H1 (cell line): ENCODE results near the gene RNF8. TPM values are rescaled to one million over a fixed set of nuclear protein-coding genes. Genes with fewer than 3 reads are reported as not detected.

Experiments used
- CHD7 ChIP-seq: fragments of 300-600 bp; sonication (generic); IDR thresholded peaks from 2 replicates; pipeline ENCODE4 v1.7.1; 2012; ENCODE audit warnings: low read length, moderate library complexity, mild to moderate bottlenecking, inconsistent platforms; ENCODE audit not compliant: insufficient replicate concordance
- SIN3A ChIP-seq, 2 experiments: IDR thresholded peaks in 1 of 2; conservative IDR thresholded peaks in 1 of 2; 2 replicates each; pipeline ENCODE4 v1.6.1; 2011 to 2012; ENCODE audit warnings: low read length in 2 of 2, improper control_type of control experiment in 1 of 2, low read depth in 1 of 2, mild to moderate bottlenecking in 1 of 2
- SP4 ChIP-seq: IDR thresholded peaks from 2 replicates; pipeline ENCODE4 v1.6.1; 2012; ENCODE audit warnings: low read length, inconsistent platforms
- ZNF274 ChIP-seq: IDR thresholded peaks from 2 replicates; pipeline ENCODE4 v1.7.0; 2012; ENCODE audit warnings: low read length, borderline replicate concordance; ENCODE audit errors: extremely low read depth
- polyA plus RNA-seq, 7 experiments: library from polyadenylated mRNA; depleted of rRNA in 3 of 7; stranded (reverse) in 5 of 7; unstranded in 2 of 7; fragments of >200 nt in 5 of 7; fragments of 200-250 nt in 2 of 7; gene quantifications; 1 replicate in 5 of 7; 2 replicates in 1 of 7; 4 replicates in 1 of 7; pipeline versions ENCODE4 v1.2.1 to v1.2.3, GENCODE V29; 2011 to 2013; ENCODE audit warnings: missing spikeins in 2 of 7, mixed read lengths in 2 of 7
- total RNA-seq: library from RNA; stranded (reverse); fragmentation: NEBNext Ultra II Directional; extraction: Animal tissue kit (Norgen Biotek cat#: 25700); gene quantifications from 2 replicates; pipeline ENCODE4 v1.2.1, GENCODE V29; 2021

Gene RNF8
- total and polyA plus RNA-seq, 2 of the 8 experiments (the other 6 are each of a cell fraction or from before 2014, with no cell fraction given), result 20.3 to 44.7 TPM

GRCh38 chr6:37373822-37374471 is 20.2 kb downstream of the RNF8 start (continued):
- no peak for TF ChIP-seq CHD7
- TF ChIP-seq SP4, result no peak
- TF ChIP-seq ZNF274, result no peak
- no peak for TF ChIP-seq SIN3A (conservative IDR thresholded peaks at IDR 0.05 in 1 of 2, IDR thresholded peaks at IDR 0.05 in 1 of 2; ENCODE audit: low read depth in 1 of 2, low read length in 2 of 2)
